CD4-positive, alpha-beta T cell (primary cell): ENCODE results near the gene RBM26. TPM values are rescaled to one million over a fixed set of nuclear protein-coding genes. Genes with fewer than 3 reads are reported as not detected.

Source experiments
- ATAC-seq: fragments of 200-7000 bp; cut with Tn5 transposase; one replicate; pipeline ENCODE4 v1.10.0; 2022; ENCODE audit warnings: mild to moderate bottlenecking; ENCODE audit not compliant: poor library complexity
- CTCF ChIA-PET: fragments of 350-600 bp; sonication (Branson Sonifier 250); formaldehyde crosslinking; loops from one replicate; lab custom pipeline; 2021; ENCODE audit warnings: antibody characterized with exemption, inconsistent platforms; lab: Charles Lee
- POLR2A ChIA-PET: fragments of 350-600 bp; sonication (Branson Sonifier 250); formaldehyde crosslinking; loops from one replicate; lab custom pipeline; 2021; ENCODE audit warnings: antibody characterized with exemption, inconsistent platforms; lab: Charles Lee
- DNase-seq, 14 experiments: peaks; one replicate each; pipeline ENCODE4 v3.0.0-alpha.2; 2013 to 2020; ENCODE audit warnings: mixed read lengths in 2 of 14
- H3K27ac ChIP-seq, 2 donors: one replicate each; pipeline versions ENCODE4 v1.5.1 to v1.7.0; 2013; ENCODE audit warnings: low read length in 2 of 2, low read depth in 1 of 2, mild to moderate bottlenecking in 1 of 2
- H3K27me3 ChIP-seq, 2 experiments: 1 replicate in 1 of 2; 2 replicates in 1 of 2; pipeline versions ENCODE4 v1.6.1 to v1.7.0; 2013; ENCODE audit warnings: low read length in 2 of 2, control low read depth in 1 of 2, mild to moderate bottlenecking in 1 of 2, moderate library complexity in 1 of 2; ENCODE audit not compliant: insufficient read depth in 2 of 2, control insufficient read depth in 1 of 2
- H3K36me3 ChIP-seq: one replicate; pipeline ENCODE4 v1.6.1; 2013; ENCODE audit warnings: low read length, control low read depth; ENCODE audit not compliant: insufficient read depth
- H3K4me1 ChIP-seq: one replicate; pipeline ENCODE4 v1.6.1; 2013; ENCODE audit warnings: low read length, control low read depth; ENCODE audit not compliant: insufficient read depth
- H3K4me3 ChIP-seq: one replicate; pipeline ENCODE4 v1.5.1; 2013; ENCODE audit warnings: mild to moderate bottlenecking, low read length, moderate library complexity
- H3K9me3 ChIP-seq, 2 experiments: 1 replicate in 1 of 2; 2 replicates in 1 of 2; pipeline versions ENCODE4 v1.6.1 to v1.7.0; 2013; ENCODE audit warnings: low read length in 2 of 2, mild to moderate bottlenecking in 2 of 2, control low read depth in 1 of 2, moderate library complexity in 1 of 2; ENCODE audit not compliant: control insufficient read depth in 1 of 2, insufficient read depth in 1 of 2
- H3K27ac Mint-ChIP-seq: one replicate; pipeline ENCODE4 v1.8.0; 2020; ENCODE audit warnings: mixed read lengths
- H3K27me3 Mint-ChIP-seq: one replicate; pipeline ENCODE4 v1.8.0; 2021; ENCODE audit warnings: mixed read lengths
- H3K36me3 Mint-ChIP-seq: one replicate; pipeline ENCODE4 v1.8.0; 2021; ENCODE audit warnings: low read depth, mixed read lengths
- H3K4me1 Mint-ChIP-seq: one replicate; pipeline ENCODE4 v1.8.0; 2021; ENCODE audit warnings: low read depth, mixed read lengths
- H3K4me3 Mint-ChIP-seq: one replicate; pipeline ENCODE4 v1.8.0; 2020; ENCODE audit warnings: mild to moderate bottlenecking, mixed read lengths
- H3K9me3 Mint-ChIP-seq: one replicate; pipeline ENCODE4 v1.8.0; 2020; ENCODE audit warnings: mixed read lengths
- CTCF ChIP-seq: fragments of 200-600 bp; IDR thresholded peaks from one replicate; pipeline ENCODE4 v1.8.0; 2022; ENCODE audit warnings: antibody characterized with exemption, mild to moderate bottlenecking
- intact Hi-C, 2 experiments: fragments of 100-400 bp; cut with DNase I in 1 of 2; cut with micrococcal nuclease in 1 of 2; formaldehyde crosslinking; loops; one replicate each; pipeline versions ENCODE4 v1.15.1 to v1.9.0; 2023 to 2025; cut with DNase I, micrococcal nuclease
- total RNA-seq, 174 experiments: library from RNA in 2 of 174; stranded (reverse) in 2 of 174; gene quantifications; one replicate each; pipeline ENCODE4 v1.2.3 and lab custom pipeline; 2021 to 2026

Gene RBM26
- total RNA-seq, 2 experiments from 2014 or later, result 67.3 to 68.0 TPM

- H3K27ac ChIP-seq, result peak overlapping the region; percentile 63 to 65
- no peak for TF ChIP-seq CTCF
- H3K4me1 ChIP-seq, result peaks cover 28% of the 10 kb centered on the region
- Mint-ChIP-seq H3K9me3 (peaks cover 6% of the 10 kb centered on the region), H3K36me3 (peaks cover 41% of the 10 kb centered on the region), H3K27me3 (no peaks in the 10 kb centered on the region), H3K27ac (peak overlapping the region; percentile 84), H3K4me3 (peak overlapping the region; percentile 86), H3K4me1 (peaks cover 75% of the 10 kb centered on the region)
- ChIA-PET POLR2A (interaction anchor here (1.0 to 2.3 kb wide), 6 partner anchors 10 to 198 kb away, joined by 4 to 43 read pairs (median 9); partner anchors contain the start of gene RBM26), CTCF (interaction anchor here (0.7 to 2.3 kb wide), 4 partner anchors 9 to 27 kb away, joined by 3 to 9 read pairs (median 4); partner anchors contain the start of gene RBM26)
- H3K9me3 ChIP-seq, result peaks cover 0 to 3% of the 10 kb centered on the region in 2 experiments
- H3K36me3 ChIP-seq, result peaks cover 9% of the 10 kb centered on the region
- intact Hi-C loops, result loop anchor here in 1 of 2 experiments (2.0 to 10.0 kb wide), 4 partner anchors 14 to 1256 kb away; partner anchors contain the start of genes OBI1 and RBM26
- ATAC-seq (peak; percentile 72), DNase-seq (peak in 3 of 14 experiments; percentile 62 to 73 (median 68))
- H3K4me3 ChIP-seq, result peak overlapping the region; percentile 42
- H3K27me3 ChIP-seq, result no peaks in the 10 kb centered on the region
Measured at GRCh38 chr13:79392882-79393563, 13.0 kb downstream of the RBM26 start.

GRCh38 chr13:79389026-79389425 is 17.0 kb downstream of the RBM26 start:
- Histone ChIP-seq H3K4me1 (peaks cover 25% of the 10 kb centered on the region), H3K27ac (no peak overlapping the region), H3K9me3 (no peaks in the 10 kb centered on the region), H3K36me3 (no peaks in the 10 kb centered on the region), H3K27me3 (no peaks in the 10 kb centered on the region), H3K4me3 (no peak overlapping the region)
- no peak for ATAC-seq
- H3K4me1 Mint-ChIP-seq, result peaks cover 82% of the 10 kb centered on the region
- intact Hi-C loops, result no loop called here
- no peak overlapping the region for H3K4me3 Mint-ChIP-seq
- ChIA-PET POLR2A (no interaction called here), CTCF (no interaction called here)
- DNase-seq, result no peak
- no peak overlapping the region for H3K27ac Mint-ChIP-seq
- H3K27me3 Mint-ChIP-seq, result no peaks in the 10 kb centered on the region
- no peak for TF ChIP-seq CTCF
- H3K9me3 Mint-ChIP-seq, result no peaks in the 10 kb centered on the region
- peaks cover 11% of the 10 kb centered on the region for H3K36me3 Mint-ChIP-seq

GRCh38 chr13:79387853-79388252 is 18.2 kb downstream of the RBM26 start:
- H3K27me3 Mint-ChIP-seq, result no peaks in the 10 kb centered on the region
- TF ChIP-seq CTCF, result no peak
- CTCF ChIA-PET, result no interaction called here
- H3K4me3 ChIP-seq, result no peak overlapping the region
- POLR2A ChIA-PET, result interaction anchor here (1.1 kb wide), 1 partner anchor 18 kb away, joined by 4 read pairs; the partner anchor contains the start of gene RBM26
- peaks cover 13% of the 10 kb centered on the region for H3K36me3 Mint-ChIP-seq
- H3K9me3 ChIP-seq, result no peaks in the 10 kb centered on the region
- intact Hi-C loops, result no loop called here
- H3K9me3 Mint-ChIP-seq, result no peaks in the 10 kb centered on the region
- ATAC-seq (no peak), DNase-seq (no peak)
- H3K4me3 Mint-ChIP-seq, result peak overlapping the region; percentile 10
- H3K27ac Mint-ChIP-seq, result peak overlapping the region; percentile 40
- H3K27ac ChIP-seq, result no peak overlapping the region
- H3K4me1 ChIP-seq, result peaks cover 14% of the 10 kb centered on the region
- no peaks in the 10 kb centered on the region for H3K27me3 ChIP-seq
- H3K36me3 ChIP-seq, result no peaks in the 10 kb centered on the region
- H3K4me1 Mint-ChIP-seq, result peaks cover 82% of the 10 kb centered on the region
